IMR-90 (cell line): ENCODE data around the gene IL1A.

Experiments used
- BHLHE40 ChIP-seq: fragments of 150-350 bp; IDR thresholded peaks from 2 replicates; pipeline ENCODE4 v1.6.1; 2016; ENCODE audit warnings: mild to moderate bottlenecking, low read depth, low read length
- CEBPB ChIP-seq: IDR thresholded peaks from 2 replicates; pipeline ENCODE4 v1.6.1; 2012; ENCODE audit warnings: low read depth, low read length, improper control_type of control experiment
- CHD1 ChIP-seq: IDR thresholded peaks from 2 replicates; pipeline ENCODE4 v1.6.1; 2012; ENCODE audit warnings: low read depth, low read length, improper control_type of control experiment
- CTCF ChIP-seq: conservative IDR thresholded peaks from 2 replicates; pipeline ENCODE4 v1.5.1; 2012; ENCODE audit warnings: mild to moderate bottlenecking, low read depth, low read length, improper control_type of control experiment
- ELK1 ChIP-seq: fragments of 150-350 bp; IDR thresholded peaks from 2 replicates; pipeline ENCODE4 v1.6.1; 2016; ENCODE audit warnings: low read depth, mild to moderate bottlenecking, low read length, moderate library complexity, borderline replicate concordance
- FOS ChIP-seq: fragments of 150-350 bp; IDR thresholded peaks from 2 replicates; pipeline ENCODE4 v1.6.1; 2016; ENCODE audit warnings: low read depth, low read length
- MAZ ChIP-seq: IDR thresholded peaks from 2 replicates; pipeline ENCODE4 v1.6.1; 2012; ENCODE audit warnings: low read depth, mild to moderate bottlenecking, low read length, improper control_type of control experiment, moderate library complexity, borderline replicate concordance
- MXI1 ChIP-seq: IDR thresholded peaks from 2 replicates; pipeline ENCODE4 v1.6.1; 2012; ENCODE audit warnings: low read depth, mild to moderate bottlenecking, low read length, moderate library complexity, borderline replicate concordance
- NFE2L2 ChIP-seq: fragments of 150-350 bp; IDR thresholded peaks from 2 replicates; pipeline ENCODE4 v1.6.1; 2016; ENCODE audit warnings: low read depth, mild to moderate bottlenecking, low read length
- POLR2A ChIP-seq: IDR thresholded peaks from 2 replicates; pipeline ENCODE4 v1.6.1; 2012; ENCODE audit warnings: mild to moderate bottlenecking, low read depth, low read length
- RAD21 ChIP-seq: IDR thresholded peaks from 2 replicates; pipeline ENCODE4 v1.6.1; 2012; ENCODE audit warnings: low read length, improper control_type of control experiment
- RCOR1 ChIP-seq: IDR thresholded peaks from 2 replicates; pipeline ENCODE4 v1.6.1; 2012; ENCODE audit warnings: mild to moderate bottlenecking, low read length, improper control_type of control experiment; ENCODE audit not compliant: insufficient replicate concordance
- SMC3 ChIP-seq: fragments of 150-350 bp; IDR thresholded peaks from 2 replicates; pipeline ENCODE4 v1.6.1; 2016; ENCODE audit warnings: low read depth, mild to moderate bottlenecking, antibody characterized with exemption, low read length, moderate library complexity
- USF2 ChIP-seq: fragments of 150-350 bp; IDR thresholded peaks from 2 replicates; pipeline ENCODE4 v1.6.1; 2017; ENCODE audit warnings: mild to moderate bottlenecking, antibody characterized with exemption, low read length, low read depth

- no peak for TF ChIP-seq CTCF
- no peak for TF ChIP-seq BHLHE40
- no peak for TF ChIP-seq RAD21
- TF ChIP-seq CEBPB: no peak
- no peak for TF ChIP-seq RCOR1
- no peak for TF ChIP-seq POLR2A
- no peak for TF ChIP-seq CHD1
- no peak for TF ChIP-seq NFE2L2
- TF ChIP-seq SMC3: no peak
- no peak for TF ChIP-seq USF2
- no peak for TF ChIP-seq MAZ
- TF ChIP-seq MXI1: no peak
- TF ChIP-seq ELK1: no peak
- TF ChIP-seq FOS: no peak
These were observed 25.6 kb downstream of the IL1A start for GRCh38 chr2:112758711-112759110.
